ENCODE results near the gene CCT8L2.
"Not testable (repeated sequence)": the region's sequence is repeated elsewhere in the genome, so short reads cannot be mapped to it uniquely, and the experiment has no call there.

CCT8L2 gene

GRCh38 chr22:16586170-16586569, 6.4 kb downstream of the CCT8L2 start:
- Histone ChIP-seq H3K9me3 (ENCODE audit: insufficient read depth, low read length, severe bottlenecking) (no peaks in the 10 kb centered on the region), H3K36me3 (ENCODE audit: insufficient read depth, low read length) (no peaks in the 10 kb centered on the region), H3K9ac (ENCODE audit: low read depth, low read length) (no peak overlapping the region), H3K27me3 (ENCODE audit: insufficient read depth, low read length, poor library complexity) (no peaks in the 10 kb centered on the region), H3K4me1 (ENCODE audit: insufficient read depth, low read length) (no peaks in the 10 kb centered on the region), H3K4me3 (ENCODE audit: low read depth in 1 of 2, low read length in 2 of 2) (no peak overlapping the region), H3K4me2 (ENCODE audit: insufficient read depth, low read length) (no peak overlapping the region), H2AFZ (ENCODE audit: low read depth, low read length) (no peak overlapping the region), H3K27ac (ENCODE audit: low read length) (no peak overlapping the region), H3K79me2 (ENCODE audit: insufficient read depth, low read length) (no peaks in the 10 kb centered on the region), H4K20me1 (ENCODE audit: insufficient read depth, low read length) (no peaks in the 10 kb centered on the region)
- TF ChIP-seq EZH2 (IDR thresholded peaks at IDR 0.05; ENCODE audit: borderline replicate concordance, low read depth, low read length, severe bottlenecking), result no peak
- no peak for TF ChIP-seq CTCF (IDR thresholded peaks at IDR 0.05; ENCODE audit: borderline replicate concordance, extremely low read depth, low read length, poor library complexity, severe bottlenecking)
- no peak for ATAC-seq (ENCODE audit: insufficient read depth, low read depth)
- no peak for DNase-seq

- not testable (repeated sequence) for H3K27me3 ChIP-seq (ENCODE audit: insufficient read depth, low read length, poor library complexity); H3K4me3 ChIP-seq (ENCODE audit: low read depth in 1 of 2, low read length in 2 of 2); H3K79me2 ChIP-seq (ENCODE audit: insufficient read depth, low read length); ATAC-seq (ENCODE audit: insufficient read depth, low read depth); H3K4me1 ChIP-seq (ENCODE audit: insufficient read depth, low read length); H3K4me2 ChIP-seq (ENCODE audit: insufficient read depth, low read length); H4K20me1 ChIP-seq (ENCODE audit: insufficient read depth, low read length); H2AFZ ChIP-seq (ENCODE audit: low read depth, low read length); DNase-seq; H3K36me3 ChIP-seq (ENCODE audit: insufficient read depth, low read length); H3K9ac ChIP-seq (ENCODE audit: low read depth, low read length); H3K9me3 ChIP-seq (ENCODE audit: insufficient read depth, low read length, severe bottlenecking); H3K27ac ChIP-seq (ENCODE audit: low read length)
These were observed 11.7 kb downstream of the CCT8L2 start for GRCh38 chr22:16580872-16581271.

- not testable (repeated sequence) for H3K79me2 ChIP-seq (ENCODE audit: insufficient read depth, low read length); H3K36me3 ChIP-seq (ENCODE audit: insufficient read depth, low read length); H3K27ac ChIP-seq (ENCODE audit: low read length); H3K27me3 ChIP-seq (ENCODE audit: insufficient read depth, low read length, poor library complexity); H3K9me3 ChIP-seq (ENCODE audit: insufficient read depth, low read length, severe bottlenecking); H3K9ac ChIP-seq (ENCODE audit: low read depth, low read length); H4K20me1 ChIP-seq (ENCODE audit: insufficient read depth, low read length); H3K4me2 ChIP-seq (ENCODE audit: insufficient read depth, low read length); ATAC-seq (ENCODE audit: insufficient read depth, low read depth); H3K4me3 ChIP-seq (ENCODE audit: low read depth in 1 of 2, low read length in 2 of 2); H3K4me1 ChIP-seq (ENCODE audit: insufficient read depth, low read length); DNase-seq; H2AFZ ChIP-seq (ENCODE audit: low read depth, low read length)
These were observed 23.3 kb downstream of the CCT8L2 start for GRCh38 chr22:16569240-16569834.

- Histone ChIP-seq H4K20me1 (ENCODE audit: insufficient read depth, low read length) (no peaks in the 10 kb centered on the region), H3K79me2 (ENCODE audit: insufficient read depth, low read length) (no peaks in the 10 kb centered on the region), H3K4me3 (ENCODE audit: low read depth in 1 of 2, low read length in 2 of 2) (no peak overlapping the region), H2AFZ (ENCODE audit: low read depth, low read length) (no peak overlapping the region), H3K36me3 (ENCODE audit: insufficient read depth, low read length) (no peaks in the 10 kb centered on the region), H3K9ac (ENCODE audit: low read depth, low read length) (no peak overlapping the region), H3K27me3 (ENCODE audit: insufficient read depth, low read length, poor library complexity) (no peaks in the 10 kb centered on the region), H3K27ac (ENCODE audit: low read length) (no peak overlapping the region), H3K4me1 (ENCODE audit: insufficient read depth, low read length) (no peaks in the 10 kb centered on the region), H3K4me2 (ENCODE audit: insufficient read depth, low read length) (no peak overlapping the region), H3K9me3 (ENCODE audit: insufficient read depth, low read length, severe bottlenecking) (peaks cover 3% of the 10 kb centered on the region)
- ATAC-seq (ENCODE audit: insufficient read depth, low read depth) (no peak), DNase-seq (no peak)
- TF ChIP-seq CTCF (IDR thresholded peaks at IDR 0.05; ENCODE audit: borderline replicate concordance, extremely low read depth, low read length, poor library complexity, severe bottlenecking) (no peak), EZH2 (IDR thresholded peaks at IDR 0.05; ENCODE audit: borderline replicate concordance, low read depth, low read length, severe bottlenecking) (no peak)
These were observed 24.2 kb downstream of the CCT8L2 start for GRCh38 chr22:16568425-16568758.

GRCh38 chr22:16567617-16568424, 24.8 kb downstream of the CCT8L2 start:
- not testable (repeated sequence) for H2AFZ ChIP-seq (ENCODE audit: low read depth, low read length); H3K4me3 ChIP-seq (ENCODE audit: low read depth in 1 of 2, low read length in 2 of 2); H3K27me3 ChIP-seq (ENCODE audit: insufficient read depth, low read length, poor library complexity); DNase-seq; H3K4me1 ChIP-seq (ENCODE audit: insufficient read depth, low read length); H3K36me3 ChIP-seq (ENCODE audit: insufficient read depth, low read length); H3K9ac ChIP-seq (ENCODE audit: low read depth, low read length); H4K20me1 ChIP-seq (ENCODE audit: insufficient read depth, low read length); H3K79me2 ChIP-seq (ENCODE audit: insufficient read depth, low read length); ATAC-seq (ENCODE audit: insufficient read depth, low read depth); H3K4me2 ChIP-seq (ENCODE audit: insufficient read depth, low read length); H3K9me3 ChIP-seq (ENCODE audit: insufficient read depth, low read length, severe bottlenecking); H3K27ac ChIP-seq (ENCODE audit: low read length)

GRCh38 chr22:16566421-16567151, 26.0 kb downstream of the CCT8L2 start:
- H3K36me3 ChIP-seq (ENCODE audit: insufficient read depth, low read length); H3K27ac ChIP-seq (ENCODE audit: low read length); H3K27me3 ChIP-seq (ENCODE audit: insufficient read depth, low read length, poor library complexity); H3K9me3 ChIP-seq (ENCODE audit: insufficient read depth, low read length, severe bottlenecking); H3K4me1 ChIP-seq (ENCODE audit: insufficient read depth, low read length); DNase-seq; H4K20me1 ChIP-seq (ENCODE audit: insufficient read depth, low read length); H3K9ac ChIP-seq (ENCODE audit: low read depth, low read length); H3K4me3 ChIP-seq (ENCODE audit: low read depth in 1 of 2, low read length in 2 of 2); H2AFZ ChIP-seq (ENCODE audit: low read depth, low read length); H3K79me2 ChIP-seq (ENCODE audit: insufficient read depth, low read length); H3K4me2 ChIP-seq (ENCODE audit: insufficient read depth, low read length); ATAC-seq (ENCODE audit: insufficient read depth, low read depth): not testable (repeated sequence)

All from DND-41 (cell line).